MCF 10A (cell line): ENCODE measurements around the gene ARHGEF7. TPM values are rescaled to one million over a fixed set of nuclear protein-coding genes. Genes with fewer than 3 reads are reported as not detected.

ENCODE experiments used
- BruUV-seq: library from RNA; stranded (reverse); fragments of 400-500 nt; replicated peaks from 2 replicates; lab custom pipeline; 2021; lab: Mats Ljungman, UMichigan
- CTCF ChIA-PET: fragments of 300-600 bp; sonication (Branson Sonifier 250); formaldehyde crosslinking; extraction: SDS; loops from one replicate; lab custom pipeline; 2021; ENCODE audit warnings: antibody characterized with exemption, inconsistent platforms; lab: Yijun Ruan, JAX
- POLR2A ChIA-PET: fragments of 300-600, 350-650 bp; sonication (Branson Sonifier 250); formaldehyde crosslinking; extraction: SDS; loops from one replicate; lab custom pipeline; 2020; ENCODE audit warnings: antibody characterized with exemption, inconsistent platforms; lab: Yijun Ruan, JAX
- DNase-seq: peaks from one replicate; pipeline ENCODE4 v3.0.0-alpha.2; 2018; ENCODE audit not compliant: unreplicated experiment
- H3K27ac Mint-ChIP-seq: one replicate; pipeline ENCODE4 v1.8.0; 2022; ENCODE audit warnings: mild to moderate bottlenecking, low read depth, mixed read lengths; ENCODE audit not compliant: unreplicated experiment
- H3K27me3 Mint-ChIP-seq: one replicate; pipeline ENCODE4 v1.8.0; 2022; ENCODE audit warnings: mixed read lengths; ENCODE audit not compliant: insufficient read depth, unreplicated experiment
- H3K36me3 Mint-ChIP-seq: one replicate; pipeline ENCODE4 v1.8.0; 2022; ENCODE audit warnings: mild to moderate bottlenecking, moderate library complexity, mixed read lengths; ENCODE audit not compliant: insufficient read depth, unreplicated experiment
- H3K4me1 Mint-ChIP-seq: one replicate; pipeline ENCODE4 v1.8.0; 2022; ENCODE audit warnings: mixed read lengths; ENCODE audit not compliant: insufficient read depth, unreplicated experiment
- H3K4me3 Mint-ChIP-seq: one replicate; pipeline ENCODE4 v1.8.0; 2022; ENCODE audit warnings: mild to moderate bottlenecking, moderate library complexity, mixed read lengths; ENCODE audit not compliant: unreplicated experiment
- H3K9me3 Mint-ChIP-seq: one replicate; pipeline ENCODE4 v1.8.0; 2022; ENCODE audit warnings: mixed read lengths; ENCODE audit not compliant: unreplicated experiment
- CTCF ChIP-seq: fragments of 200-600 bp; IDR thresholded peaks from one replicate; pipeline ENCODE4 v1.8.0; 2022; ENCODE audit warnings: antibody characterized with exemption, mild to moderate bottlenecking; ENCODE audit not compliant: unreplicated experiment
- intact Hi-C: fragments of 100-400 bp; cut with micrococcal nuclease; formaldehyde crosslinking; loops from 2 replicates; pipeline ENCODE4 v1.14.1; 2022
- total RNA-seq: library from RNA; stranded (reverse); gene quantifications from 2 replicates; pipeline ENCODE4 v1.2.3, GENCODE V29; 2022

Gene ARHGEF7
- total RNA-seq, 1 experiment from 2014 or later: 43.5 TPM

GRCh38 chr13:111119966-111120365 lies 4.9 kb downstream of the ARHGEF7 start:
- Mint-ChIP-seq H3K9me3 (no peaks in the 10 kb centered on the region), H3K4me3 (no peak overlapping the region), H3K27me3 (peaks cover 55% of the 10 kb centered on the region), H3K4me1 (no peaks in the 10 kb centered on the region), H3K27ac (no peak overlapping the region), H3K36me3 (no peaks in the 10 kb centered on the region)
- TF ChIP-seq CTCF: no peak
- CTCF ChIA-PET: no interaction called here
- BruUV-seq: no TSS peak
- intact Hi-C loops: no loop called here
- POLR2A ChIA-PET: no interaction called here
- no peak for DNase-seq

- no peak for DNase-seq
- peaks cover 59% of the 10 kb centered on the region for H3K27me3 Mint-ChIP-seq
- H3K36me3 Mint-ChIP-seq: no peaks in the 10 kb centered on the region
- no peaks in the 10 kb centered on the region for H3K4me1 Mint-ChIP-seq
- H3K4me3 Mint-ChIP-seq: no peak overlapping the region
- intact Hi-C loops: no loop called here
- POLR2A ChIA-PET: no interaction called here
- no peak overlapping the region for H3K27ac Mint-ChIP-seq
- no TSS peak for BruUV-seq
- no peaks in the 10 kb centered on the region for H3K9me3 Mint-ChIP-seq
- TF ChIP-seq CTCF: no peak
- CTCF ChIA-PET: no interaction called here
Observed at GRCh38 chr13:111120422-111120821, 5.3 kb downstream of the ARHGEF7 start.

GRCh38 chr13:111120913-111121312 lies 5.8 kb downstream of the ARHGEF7 start:
- Mint-ChIP-seq H3K27me3 (peaks cover 60% of the 10 kb centered on the region), H3K27ac (no peak overlapping the region), H3K36me3 (no peaks in the 10 kb centered on the region), H3K9me3 (no peaks in the 10 kb centered on the region), H3K4me3 (no peak overlapping the region), H3K4me1 (no peaks in the 10 kb centered on the region)
- intact Hi-C loops: no loop called here
- ChIA-PET POLR2A (no interaction called here), CTCF (no interaction called here)
- no peak for TF ChIP-seq CTCF
- no TSS peak for BruUV-seq
- DNase-seq: no peak

- intact Hi-C loops: no loop called here
- Mint-ChIP-seq H3K4me3 (no peak overlapping the region), H3K4me1 (no peaks in the 10 kb centered on the region)
Observed at GRCh38 chr13:111121506-111121905, 6.4 kb downstream of the ARHGEF7 start.

More at GRCh38 chr13:111121506-111121905, 6.4 kb downstream of the ARHGEF7 start:
- DNase-seq: no peak
- H3K27ac Mint-ChIP-seq: no peak overlapping the region
- CTCF ChIA-PET: no interaction called here
- H3K27me3 Mint-ChIP-seq: peaks cover 58% of the 10 kb centered on the region
- TF ChIP-seq CTCF: no peak
- no peaks in the 10 kb centered on the region for H3K36me3 Mint-ChIP-seq
- POLR2A ChIA-PET: no interaction called here
- no peaks in the 10 kb centered on the region for H3K9me3 Mint-ChIP-seq
- no TSS peak for BruUV-seq
